ENCODE measurements around the gene PRDM8. TPM values are rescaled to one million over a fixed set of nuclear protein-coding genes. Genes with fewer than 3 reads are reported as not detected.

The PRDM8 gene
- total and polyA plus RNA-seq, 2 of the 8 experiments (the other 6 are each of a cell fraction or from before 2014, with no cell fraction given): not detected

GRCh38 chr4:80161413-80162058 is 35.8 kb upstream of the PRDM8 start:
- no peak for FAIRE-seq
- H3K9ac ChIP-seq (replicated peaks in 1 of 4; ENCODE audit: extremely low read depth in 1 of 4, low read depth in 3 of 4, low read length in 3 of 4): no peak overlapping the region
- no peaks in the 10 kb centered on the region for H3K27me3 ChIP-seq (replicated peaks in 1 of 4; ENCODE audit: control insufficient read depth in 3 of 4, extremely low read depth in 1 of 4, insufficient read depth in 3 of 4, low read length in 3 of 4)
- no peak overlapping the region for H4K91ac ChIP-seq (replicated peaks; ENCODE audit: insufficient read length, low read length)
- H3K79me2 ChIP-seq (ENCODE audit: control insufficient read depth in 1 of 2, insufficient read depth in 2 of 2, low read length in 2 of 2): no peaks in the 10 kb centered on the region
- no peaks in the 10 kb centered on the region for H3K79me1 ChIP-seq (ENCODE audit: low read depth, low read length)
- POLR2A ChIA-PET (ENCODE audit: partially characterized antibody): no interaction called here
- no peak overlapping the region for H3K14ac ChIP-seq (ENCODE audit: insufficient read length)
- H4K8ac ChIP-seq (ENCODE audit: extremely low read depth, insufficient read depth, low read length): no peak overlapping the region
- no peak overlapping the region for H3K18ac ChIP-seq (ENCODE audit: extremely low read depth, low read length)
- no peak overlapping the region for H2BK120ac ChIP-seq (replicated peaks; ENCODE audit: low read depth, low read length)
- H2BK12ac ChIP-seq (ENCODE audit: low read depth, low read length): no peak overlapping the region
- no peaks in the 10 kb centered on the region for H3K4me1 ChIP-seq (replicated peaks in 1 of 4; ENCODE audit: control insufficient read depth in 3 of 4, insufficient read depth in 4 of 4, low read length in 3 of 4)
- no peak overlapping the region for H3K4me2 ChIP-seq (ENCODE audit: insufficient read depth in 1 of 2, low read depth in 2 of 2, low read length in 2 of 2)
- H3K23ac ChIP-seq (ENCODE audit: insufficient read length): no peak overlapping the region
- DNase-seq (ENCODE audit: low read depth in 1 of 2, low spot score in 2 of 2): no peak
- H3K23me2 ChIP-seq (ENCODE audit: low read depth, low read length): no peaks in the 10 kb centered on the region
- H2BK5ac ChIP-seq (ENCODE audit: low read depth, low read length): no peak overlapping the region
- H2BK15ac ChIP-seq (ENCODE audit: low read length): no peak overlapping the region
- H3K36me3 ChIP-seq (ENCODE audit: control insufficient read depth in 2 of 4, insufficient read depth in 4 of 4, low read length in 3 of 4): no peaks in the 10 kb centered on the region
- H3K4ac ChIP-seq (replicated peaks; ENCODE audit: insufficient read length, low read depth, low read length): no peak overlapping the region
- no peak overlapping the region for H3K27ac ChIP-seq (ENCODE audit: low read depth, low read length)
- H4K5ac ChIP-seq (ENCODE audit: insufficient read length, low read depth, low read length): no peak overlapping the region
- no peak overlapping the region for H3K4me3 ChIP-seq (ENCODE audit: extremely low read depth in 1 of 4, insufficient read depth in 2 of 4, low read depth in 3 of 4, low read length in 4 of 4)
- H2BK20ac ChIP-seq (ENCODE audit: low read length): no peak overlapping the region
- WGBS, 2 experiments (ENCODE audit: extremely low coverage in 1 of 2, insufficient coverage in 1 of 2, insufficient read length in 1 of 2, insufficient replicate concordance in 2 of 2, low coverage in 1 of 2, low lambda C conversion rate in 2 of 2, missing lambda C conversion rate in 1 of 2): 91% methylated on average over 12 of the region's 12 CpGs; no CpG with 5 or more reads in 1 of the 2 experiments
- H3K9me3 ChIP-seq (ENCODE audit: insufficient read depth in 2 of 2, low read depth in 1 of 2, low read length in 1 of 2): no peaks in the 10 kb centered on the region
- no peak overlapping the region for H3K56ac ChIP-seq (replicated peaks; ENCODE audit: insufficient read length, low read depth, low read length)
- no peak for TF ChIP-seq SIRT6 (IDR thresholded peaks at IDR 0.05; ENCODE audit: low read length)
- TF ChIP-seq TAF7 (optimal IDR thresholded peaks at IDR 0.05; ENCODE audit: borderline replicate concordance, low read depth, low read length): no peak
- TF ChIP-seq HDAC2 (IDR thresholded peaks at IDR 0.05; ENCODE audit: borderline replicate concordance in 1 of 2, low read depth in 2 of 2, low read length in 2 of 2): no peak
- no peak for TF ChIP-seq CREB1 (IDR thresholded peaks at IDR 0.05)
- TF ChIP-seq KDM1A (IDR thresholded peaks at IDR 0.05; ENCODE audit: borderline replicate concordance, low read length): no peak
- TF ChIP-seq TCF12 (IDR thresholded peaks at IDR 0.05; ENCODE audit: low read depth, low read length): no peak
- TF ChIP-seq KDM4A (IDR thresholded peaks at IDR 0.05; ENCODE audit: low read depth, low read length, severe bottlenecking): no peak
- no peak for TF ChIP-seq CHD1 (IDR thresholded peaks at IDR 0.05; ENCODE audit: low read depth, low read length)
- H2AK5ac ChIP-seq (ENCODE audit: low read depth, low read length): no peak overlapping the region
- H4K20me1 ChIP-seq (replicated peaks in 1 of 2; ENCODE audit: control insufficient read depth in 1 of 2, insufficient read depth in 2 of 2, low read length in 2 of 2): no peaks in the 10 kb centered on the region
- H2AFZ ChIP-seq (ENCODE audit: low read length): no peak overlapping the region; the same call in 1 of the 2 replicates
- CTCF ChIA-PET (ENCODE audit: partially characterized antibody): interaction anchor here (1.1 kb wide), 1 partner anchor 33 kb away, joined by 3 read pairs; no protein-coding TSS in a partner anchor

All from H1 (cell line).